Sigmoid colon (tissue), 7 donors: ENCODE measurements around the gene LRRC28. TPM values are rescaled to one million over a fixed set of nuclear protein-coding genes. Genes with fewer than 3 reads are reported as not detected.

ENCODE experiments used
- DNase-seq: peaks from one replicate; pipeline ENCODE4 v3.0.0-alpha.2; 2019
- H3K27ac ChIP-seq, 4 donors: fragments of 200-600 bp; sonication (generic); one replicate each; pipeline ENCODE4 v1.5.1; 2016 to 2019; ENCODE audit warnings: mild to moderate bottlenecking in 1 of 4
- H3K27me3 ChIP-seq, 3 donors: fragments of 200-600 bp; sonication (generic); one replicate each; pipeline ENCODE4 v1.5.1; 2019; ENCODE audit warnings: mild to moderate bottlenecking in 1 of 3
- H3K36me3 ChIP-seq, 4 donors: fragments of 200-600 bp; sonication (generic); one replicate each; pipeline ENCODE4 v1.5.1; 2016 to 2019
- H3K4me1 ChIP-seq, 4 donors: fragments of 200-600 bp; sonication (generic); one replicate each; pipeline ENCODE4 v1.5.1; 2017 to 2019
- H3K4me3 ChIP-seq, 4 donors: fragments of 200-600 bp; sonication (generic); one replicate each; pipeline ENCODE4 v1.5.1; 2017 to 2019; ENCODE audit warnings: mild to moderate bottlenecking in 2 of 4, moderate library complexity in 1 of 4
- H3K9me3 ChIP-seq, 4 donors: fragments of 200-600 bp in 3 of 4; sonication (generic) in 3 of 4; one replicate each; pipeline versions ENCODE4 v1.5.1 to v1.6.1; 2013 to 2019
- CTCF ChIP-seq, 4 experiments: fragments of 450-650 bp in 3 of 4; fragments of 200-600 bp in 1 of 4; IDR thresholded peaks; one replicate each; pipeline ENCODE4 v1.5.1; 2016 to 2019; ENCODE audit warnings: antibody characterized with exemption in 4 of 4, mild to moderate bottlenecking in 3 of 4, moderate library complexity in 2 of 4
- EP300 ChIP-seq, 4 donors: sonication (generic); formaldehyde crosslinking; IDR thresholded peaks; one replicate each; pipeline ENCODE4 v1.6.1; 2017; ENCODE audit warnings: antibody characterized with exemption in 4 of 4
- POLR2A ChIP-seq, 2 donors: fragments of 450-650 bp; IDR thresholded peaks; one replicate each; pipeline ENCODE4 v1.6.1; 2016; ENCODE audit warnings: antibody characterized with exemption in 2 of 2, mild to moderate bottlenecking in 2 of 2, moderate library complexity in 2 of 2
- POLR2AphosphoS5 ChIP-seq, 4 donors: sonication (generic); formaldehyde crosslinking; IDR thresholded peaks; one replicate each; pipeline ENCODE4 v1.6.1; 2017; ENCODE audit warnings: antibody characterized with exemption in 4 of 4
- WGBS, 2 donors: extraction: QIAGEN DNeasy Blood & Tissue Kit; methylation state at CpG; one replicate each; pipeline ENCODE4 v1.1.7; 2013; 5-methylcytosine and 5-hydroxymethylcytosine counted together
- intact Hi-C: fragments of 100-400 bp; cut with DNase I; formaldehyde crosslinking; loops from one replicate; pipeline ENCODE4 v1.15.1; 2023
- polyA plus RNA-seq, 3 donors: library from polyadenylated mRNA; stranded (reverse); fragments of 200-250 nt; gene quantifications; one replicate each; pipeline ENCODE4 v1.2.3, GENCODE V29; 2013
- total RNA-seq, 4 donors: library from RNA; depleted of rRNA; stranded (reverse); fragments of >200 nt; gene quantifications; one replicate each; pipeline ENCODE4 v1.1.0, GENCODE V29; 2016
- donor health status: healthy with polysubstance abuse.
- donor health status: Bipolar disorder and iron deficiency.
- donor health status: healthy.

Gene LRRC28
- total and polyA plus RNA-seq, 7 donors: 13.6 to 52.3 (median 24.4) TPM

- Histone ChIP-seq H3K27me3 (no peaks in the 10 kb centered on the region), H3K36me3 (peaks cover 0 to 25% (median 6%) of the 10 kb centered on the region in 4 donors), H3K4me1 (no peaks in the 10 kb centered on the region), H3K9me3 (no peaks in the 10 kb centered on the region), H3K4me3 (no peak overlapping the region), H3K27ac (no peak overlapping the region)
- WGBS, 2 donors: 86 to 95% methylated on average over 3 of the region's 3 CpGs
- intact Hi-C loops: no loop called here
- no peak for DNase-seq
- TF ChIP-seq EP300 (IDR thresholded peaks at IDR 0.05) (no peak), POLR2A (IDR thresholded peaks at IDR 0.05) (no peak), POLR2AphosphoS5 (IDR thresholded peaks at IDR 0.05) (no peak)
These were observed 12.4 kb upstream of the LRRC28 start for GRCh38 chr15:99238849-99239248.

- Histone ChIP-seq H3K4me3 (no peak overlapping the region), H3K27ac (no peak overlapping the region), H3K36me3 (peaks cover 0 to 25% (median 6%) of the 10 kb centered on the region in 4 donors), H3K9me3 (no peaks in the 10 kb centered on the region), H3K4me1 (no peaks in the 10 kb centered on the region), H3K27me3 (no peaks in the 10 kb centered on the region)
- no peak for DNase-seq
- TF ChIP-seq CTCF (IDR thresholded peaks at IDR 0.05) (no peak), POLR2A (IDR thresholded peaks at IDR 0.05) (no peak)
- intact Hi-C loops: no loop called here
- 61 to 85% methylated on average over 1 of the region's 1 CpG for WGBS, 2 donors
These were observed 11.6 kb upstream of the LRRC28 start for GRCh38 chr15:99239545-99240198.

- Histone ChIP-seq H3K4me3 (no peak overlapping the region), H3K9me3 (no peaks in the 10 kb centered on the region), H3K4me1 (peaks cover 0 to 5% (median under 1%) of the 10 kb centered on the region in 4 donors), H3K36me3 (peaks cover 0 to 31% (median 9%) of the 10 kb centered on the region in 4 donors), H3K27ac (no peak overlapping the region), H3K27me3 (no peaks in the 10 kb centered on the region)
- TF ChIP-seq EP300 (IDR thresholded peaks at IDR 0.05) (no peak), CTCF (IDR thresholded peaks at IDR 0.05) (no peak)
- WGBS, 2 donors: 95 to 96% methylated on average over 9 of the region's 9 CpGs
- DNase-seq: no peak
- intact Hi-C loops: no loop called here
These were observed 9.5 kb upstream of the LRRC28 start for GRCh38 chr15:99241752-99242151.

GRCh38 chr15:99244306-99244705, 7.0 kb upstream of the LRRC28 start:
- 91 to 95% methylated on average over 4 of the region's 4 CpGs for WGBS, 2 donors
- Histone ChIP-seq H3K4me1 (peaks cover 0 to 24% (median 15%) of the 10 kb centered on the region in 4 donors), H3K4me3 (no peak overlapping the region), H3K9me3 (no peaks in the 10 kb centered on the region), H3K27me3 (no peaks in the 10 kb centered on the region), H3K36me3 (peaks cover 0 to 22% (median 7%) of the 10 kb centered on the region in 4 donors), H3K27ac (no peak overlapping the region)
- DNase-seq: no peak
- TF ChIP-seq CTCF (IDR thresholded peaks at IDR 0.05) (no peak), POLR2AphosphoS5 (IDR thresholded peaks at IDR 0.05) (no peak), POLR2A (IDR thresholded peaks at IDR 0.05) (no peak), EP300 (IDR thresholded peaks at IDR 0.05) (no peak)
- intact Hi-C loops: no loop called here

GRCh38 chr15:99247062-99247461, 4.2 kb upstream of the LRRC28 start:
- WGBS, 2 donors: 77 to 84% methylated on average over 3 of the region's 3 CpGs
- no peak for DNase-seq
- Histone ChIP-seq H3K36me3 (peaks cover 0 to 6% (median 3%) of the 10 kb centered on the region in 4 donors), H3K27ac (no peak overlapping the region), H3K9me3 (no peaks in the 10 kb centered on the region), H3K27me3 (no peaks in the 10 kb centered on the region), H3K4me3 (no peak overlapping the region), H3K4me1 (peaks cover 0 to 37% (median 23%) of the 10 kb centered on the region in 4 donors)
- intact Hi-C loops: no loop called here
- TF ChIP-seq EP300 (IDR thresholded peaks at IDR 0.05): no peak
- no peak for TF ChIP-seq CTCF (IDR thresholded peaks at IDR 0.05)
- no peak for TF ChIP-seq POLR2AphosphoS5 (IDR thresholded peaks at IDR 0.05)
- TF ChIP-seq POLR2A (IDR thresholded peaks at IDR 0.05): no peak
